HCEC 1CT (cell line): ENCODE results near the gene POU2AF2.

Experiments used
- DNase-seq: peaks from one replicate; pipeline ENCODE4 v3.0.0-alpha.2; 2017

POU2AF2 gene

GRCh38 chr11:111334532-111335502, 89.3 kb downstream of the POU2AF2 start:
- no peak for DNase-seq

GRCh38 chr11:111335549-111335948, 90.0 kb downstream of the POU2AF2 start:
- no peak for DNase-seq
